Peyer's patch (tissue), 4 donors: ENCODE data around the gene DMWD.

ENCODE experiments used
- POLR2A ChIP-seq, 2 donors: fragments of 450-650 bp; IDR thresholded peaks; one replicate each; pipeline ENCODE4 v1.5.1; 2017; ENCODE audit warnings: antibody characterized with exemption in 2 of 2, mild to moderate bottlenecking in 2 of 2, moderate library complexity in 2 of 2
- TF ChIP-seq, protein P1 (sequence below), 6 experiments: fragments of 450-650 bp in 4 of 6; fragments of 200-600 bp in 2 of 6; sonication (generic) in 1 of 6; IDR thresholded peaks; one replicate each; pipeline ENCODE4 v1.5.1; 2017 to 2019; ENCODE audit warnings: antibody characterized with exemption in 6 of 6, mild to moderate bottlenecking in 3 of 6, moderate library complexity in 1 of 6

DNA sequence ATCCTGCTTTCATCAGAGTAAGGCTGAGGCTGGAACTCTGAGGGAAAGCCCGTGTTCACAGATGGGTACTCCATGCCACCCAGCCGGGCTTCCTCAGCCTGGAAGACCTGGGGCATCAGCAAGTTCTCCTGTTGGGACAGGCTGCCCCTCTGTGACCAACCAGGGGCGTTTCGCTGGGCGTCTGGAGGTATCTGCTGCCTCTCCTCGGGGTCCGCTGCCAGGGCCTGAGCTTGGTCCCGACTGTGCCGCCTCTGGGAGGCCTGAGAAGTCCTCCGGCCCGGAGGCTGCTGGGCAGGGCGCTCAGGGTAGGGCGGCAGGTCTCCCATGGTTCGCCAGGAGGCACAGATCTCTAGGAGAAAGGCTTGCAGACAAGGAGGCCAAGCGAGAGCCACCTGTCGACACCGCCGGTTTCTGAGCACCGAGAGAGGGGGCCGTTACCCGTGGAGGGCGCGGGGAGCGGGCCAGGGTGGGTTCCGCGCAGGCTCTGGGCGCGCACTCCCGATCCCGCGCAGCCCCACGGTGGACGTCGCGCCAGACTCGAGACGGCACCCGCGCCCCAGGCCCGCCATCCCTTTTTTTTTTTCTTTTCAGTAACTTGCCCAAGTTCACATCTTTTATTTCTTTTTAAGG is 22.3 kb upstream of the DMWD start, which contains the start of gene RSPH6A:
- TF ChIP-seq, protein P1, sequence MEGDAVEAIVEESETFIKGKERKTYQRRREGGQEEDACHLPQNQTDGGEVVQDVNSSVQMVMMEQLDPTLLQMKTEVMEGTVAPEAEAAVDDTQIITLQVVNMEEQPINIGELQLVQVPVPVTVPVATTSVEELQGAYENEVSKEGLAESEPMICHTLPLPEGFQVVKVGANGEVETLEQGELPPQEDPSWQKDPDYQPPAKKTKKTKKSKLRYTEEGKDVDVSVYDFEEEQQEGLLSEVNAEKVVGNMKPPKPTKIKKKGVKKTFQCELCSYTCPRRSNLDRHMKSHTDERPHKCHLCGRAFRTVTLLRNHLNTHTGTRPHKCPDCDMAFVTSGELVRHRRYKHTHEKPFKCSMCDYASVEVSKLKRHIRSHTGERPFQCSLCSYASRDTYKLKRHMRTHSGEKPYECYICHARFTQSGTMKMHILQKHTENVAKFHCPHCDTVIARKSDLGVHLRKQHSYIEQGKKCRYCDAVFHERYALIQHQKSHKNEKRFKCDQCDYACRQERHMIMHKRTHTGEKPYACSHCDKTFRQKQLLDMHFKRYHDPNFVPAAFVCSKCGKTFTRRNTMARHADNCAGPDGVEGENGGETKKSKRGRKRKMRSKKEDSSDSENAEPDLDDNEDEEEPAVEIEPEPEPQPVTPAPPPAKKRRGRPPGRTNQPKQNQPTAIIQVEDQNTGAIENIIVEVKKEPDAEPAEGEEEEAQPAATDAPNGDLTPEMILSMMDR (IDR thresholded peaks at IDR 0.05): no peak
- no peak for TF ChIP-seq POLR2A (IDR thresholded peaks at IDR 0.05)
